ENCODE results near the gene SGO2.
A peak's percentile ranks its signal among the peaks of the same experiment; 100 is the strongest.
"Not testable (repeated sequence)": the region's sequence is repeated elsewhere in the genome, so short reads cannot be mapped to it uniquely, and the experiment has no call there.

The SGO2 gene

DNA sequence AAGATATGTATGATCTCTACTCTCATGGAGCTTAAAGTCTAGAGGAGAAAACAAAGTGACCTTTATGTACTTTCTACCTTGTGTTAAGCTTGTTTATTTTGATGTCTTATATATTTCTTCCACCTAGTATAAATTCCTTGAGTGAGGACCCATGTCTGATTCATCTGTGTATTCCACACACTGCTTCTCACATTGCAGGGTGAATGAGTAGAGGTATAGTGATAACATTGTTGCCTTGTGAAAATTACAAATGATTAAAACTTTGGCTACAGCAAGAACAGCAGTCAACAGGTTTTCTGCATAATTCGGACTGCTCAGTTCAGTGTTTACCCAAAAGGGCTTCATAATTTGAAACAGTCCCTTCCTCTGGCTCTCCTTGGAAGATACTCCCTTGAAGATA is 96.1 kb downstream of the SGO2 start:
- no peak for DNase-seq (ENCODE audit: low read depth in 2 of 2)

DNA sequence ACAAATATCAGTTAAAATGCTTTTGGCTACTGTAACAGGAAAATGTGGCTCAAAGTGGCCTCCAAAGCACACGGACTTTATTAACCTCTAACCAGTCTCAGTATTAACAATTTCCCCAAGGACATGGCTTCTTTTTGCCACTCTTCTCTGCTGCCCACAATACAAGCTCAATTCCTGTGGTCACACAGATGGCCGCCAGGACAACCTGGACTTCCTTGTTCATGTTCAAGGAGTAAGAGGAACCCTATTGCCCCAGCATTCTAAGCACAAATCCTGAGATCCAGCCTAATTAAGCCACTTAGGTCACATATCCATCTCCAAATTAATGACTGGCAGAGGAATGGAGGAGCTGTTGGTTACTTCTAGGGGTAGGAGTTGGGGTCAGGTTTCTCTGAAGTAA is 98.0 kb downstream of the SGO2 start:
- DNase-seq (ENCODE audit: low read depth in 2 of 2) = no peak

DNA sequence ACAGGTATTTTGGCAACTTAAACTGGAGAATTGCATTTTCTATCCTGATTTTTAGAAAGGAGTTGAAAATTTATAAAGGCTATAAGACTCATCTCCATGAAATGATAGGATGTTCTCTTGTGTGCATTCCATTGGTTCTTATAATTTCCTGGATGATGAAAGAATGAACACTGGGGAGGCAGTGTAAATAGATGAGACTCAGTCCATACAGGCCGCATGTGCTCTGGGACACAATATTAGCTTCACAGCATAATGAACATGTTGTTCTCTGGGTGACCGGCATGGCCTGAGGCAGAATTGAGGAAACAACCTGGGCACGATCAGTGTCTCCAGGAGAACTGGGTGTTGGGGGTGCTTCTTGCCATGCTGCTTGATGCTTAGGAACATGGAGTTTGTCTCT is 98.7 kb downstream of the SGO2 start:
- peak; percentile 58 to 64 for DNase-seq (ENCODE audit: low read depth in 2 of 2)

DNA sequence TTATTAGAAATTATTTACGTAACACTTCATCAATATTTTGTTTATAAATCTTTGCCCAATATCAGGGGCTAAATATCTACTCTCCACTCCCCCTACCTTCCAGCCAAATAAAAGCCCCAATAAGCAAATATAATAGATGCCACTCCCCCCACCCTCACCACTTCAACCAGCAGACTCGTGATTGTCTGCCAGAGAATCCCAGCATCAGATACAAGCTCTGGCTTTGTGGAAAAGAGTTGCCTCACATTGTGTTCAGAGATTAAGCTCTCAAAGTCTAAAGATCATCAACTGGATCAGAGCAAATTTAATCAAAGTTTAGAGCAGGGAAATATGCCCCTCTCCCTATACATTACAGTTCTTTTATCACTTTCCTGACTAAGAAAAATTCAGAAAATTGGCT is 99.3 kb downstream of the SGO2 start:
- no peak for DNase-seq (ENCODE audit: low read depth in 2 of 2)

DNA sequence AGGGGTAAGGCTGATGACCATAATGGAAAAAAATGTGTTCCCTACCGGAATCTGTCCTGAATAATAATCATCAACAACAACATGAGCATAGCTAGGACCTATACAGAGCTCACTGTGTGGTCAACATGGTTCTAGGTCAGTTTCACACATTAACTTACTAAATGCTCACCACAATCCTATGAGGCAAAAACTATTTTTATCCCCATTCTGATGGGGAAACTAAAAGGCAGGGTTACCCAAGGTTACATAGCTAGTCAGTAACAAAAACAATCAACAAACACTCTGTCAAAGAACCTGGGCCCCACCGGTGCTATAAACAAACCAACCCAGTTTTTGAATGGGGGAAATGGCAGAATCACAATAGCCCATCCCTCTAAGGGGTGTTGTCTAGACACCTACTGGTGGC is 100.0 kb downstream of the SGO2 start:
- no peak for DNase-seq (ENCODE audit: low read depth in 2 of 2)

DNA sequence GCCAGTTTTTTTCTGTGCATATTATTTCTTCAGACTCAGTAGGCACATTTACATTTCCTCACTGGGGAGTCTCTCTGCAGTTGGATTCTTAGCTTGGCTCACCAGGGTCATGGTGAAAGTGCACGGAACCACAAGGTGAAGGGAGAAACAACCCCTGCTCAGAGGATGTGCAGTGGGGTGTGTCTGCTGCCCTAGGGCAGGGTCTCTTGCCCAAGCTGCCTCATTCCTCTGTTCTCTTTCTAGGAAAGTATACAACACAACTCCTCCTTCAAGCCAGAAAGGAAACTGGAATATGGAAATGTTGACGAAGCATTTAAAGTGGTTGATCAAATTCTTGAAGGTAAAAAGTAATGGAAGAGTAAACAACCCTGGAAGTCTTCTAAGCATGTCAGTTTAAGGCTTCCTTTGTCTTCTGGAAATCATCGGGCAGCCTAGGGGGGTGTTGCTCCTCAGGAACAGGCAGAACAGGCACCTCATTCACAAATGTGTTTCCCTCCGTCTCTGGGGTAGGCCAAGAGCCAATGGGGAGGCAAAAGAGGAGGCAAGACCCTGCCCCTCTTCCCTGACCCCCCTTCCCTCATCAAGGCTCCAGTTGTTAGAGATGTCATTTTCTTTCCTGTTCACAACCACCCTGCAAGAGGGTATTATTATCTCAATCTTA is 101.2 kb downstream of the SGO2 start:
- no peak for DNase-seq (ENCODE audit: low read depth in 2 of 2)

DNA sequence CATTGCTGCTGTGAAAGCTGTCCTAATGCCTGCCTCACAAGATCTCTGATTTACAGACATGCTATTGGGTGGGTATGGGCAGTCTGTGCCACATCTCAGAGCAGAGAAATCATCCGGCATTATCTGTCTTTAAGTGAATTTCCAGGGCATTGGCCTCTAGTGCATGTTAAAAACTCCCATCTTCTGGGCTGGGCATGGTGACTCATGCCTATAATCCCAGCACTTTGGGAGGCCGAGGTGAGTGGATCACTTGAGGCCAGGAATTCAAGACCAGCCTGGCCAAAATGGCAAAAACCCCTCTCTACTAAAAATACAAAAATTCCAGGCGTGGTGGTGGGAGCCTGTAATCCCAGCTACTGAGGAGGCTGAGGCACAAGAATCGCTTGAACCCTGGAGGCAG is 102.5 kb downstream of the SGO2 start:
- not testable (repeated sequence) for DNase-seq (ENCODE audit: low read depth in 2 of 2)

DNA sequence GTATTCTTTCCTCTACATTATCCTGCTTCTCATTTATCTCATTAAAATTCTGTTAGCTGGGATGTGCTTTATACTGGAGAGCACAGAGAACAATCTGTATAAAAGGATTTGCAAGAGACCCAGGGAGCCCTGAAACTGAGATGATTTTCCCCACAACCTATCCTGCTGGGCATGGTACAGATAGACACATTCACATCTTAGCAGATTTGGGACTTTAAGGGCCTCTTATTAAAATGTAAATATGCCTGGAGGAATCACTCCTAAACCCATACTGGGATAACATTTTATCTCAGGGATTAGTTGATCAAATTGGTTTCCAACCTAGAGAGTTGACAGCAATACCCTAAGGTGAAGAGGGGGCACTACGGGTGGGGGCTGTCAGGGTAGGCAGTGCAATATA is 105.3 kb downstream of the SGO2 start:
- DNase-seq (ENCODE audit: low read depth in 2 of 2) = no peak

Measured in fibroblast of skin of left biceps (primary cell).